Measurements from ENCODE around the gene TEX261.

The TEX261 gene

GRCh38 chr2:70967189-70967588 is 27.5 kb downstream of the TEX261 start:
- H3K9me3 ChIP-seq (ENCODE audit: control insufficient read depth in 1 of 2, low read length in 2 of 2): no peaks in the 10 kb centered on the region
- peaks cover 5 to 11% of the 10 kb centered on the region in 2 donors for H3K27me3 ChIP-seq (ENCODE audit: control insufficient read depth in 1 of 2, insufficient read depth in 2 of 2, low read length in 2 of 2)

GRCh38 chr2:70966681-70967080 is 28.0 kb downstream of the TEX261 start:
- Histone ChIP-seq H3K9me3 (ENCODE audit: control insufficient read depth in 1 of 2, low read length in 2 of 2) (no peaks in the 10 kb centered on the region), H3K4me3 (ENCODE audit: low read depth in 1 of 2, low read length in 2 of 2) (no peak overlapping the region), H3K36me3 (ENCODE audit: control insufficient read depth in 1 of 2, insufficient read depth in 2 of 2, low read length in 2 of 2) (no peaks in the 10 kb centered on the region), H3K9ac (ENCODE audit: low read depth in 1 of 2, low read length in 2 of 2) (no peak overlapping the region), H3K27me3 (ENCODE audit: control insufficient read depth in 1 of 2, insufficient read depth in 2 of 2, low read length in 2 of 2) (peaks cover 7 to 11% of the 10 kb centered on the region in 2 donors), H3K27ac (ENCODE audit: low read depth, low read length) (no peak overlapping the region), H3K4me1 (ENCODE audit: control insufficient read depth in 1 of 2, insufficient read depth in 2 of 2, low read length in 2 of 2) (no peaks in the 10 kb centered on the region)

More at GRCh38 chr2:70967189-70967588, 27.5 kb downstream of the TEX261 start:
- Histone ChIP-seq H3K4me3 (ENCODE audit: low read depth in 1 of 2, low read length in 2 of 2) (no peak overlapping the region), H3K27ac (ENCODE audit: low read depth, low read length) (no peak overlapping the region), H3K36me3 (ENCODE audit: control insufficient read depth in 1 of 2, insufficient read depth in 2 of 2, low read length in 2 of 2) (no peaks in the 10 kb centered on the region), H3K9ac (ENCODE audit: low read depth in 1 of 2, low read length in 2 of 2) (no peak overlapping the region), H3K4me1 (ENCODE audit: control insufficient read depth in 1 of 2, insufficient read depth in 2 of 2, low read length in 2 of 2) (no peaks in the 10 kb centered on the region)

GRCh38 chr2:70965506-70965905 is 29.2 kb downstream of the TEX261 start:
- H3K36me3 ChIP-seq (ENCODE audit: control insufficient read depth in 1 of 2, insufficient read depth in 2 of 2, low read length in 2 of 2): no peaks in the 10 kb centered on the region
- H3K4me3 ChIP-seq (ENCODE audit: low read depth in 1 of 2, low read length in 2 of 2): no peak overlapping the region
- no peaks in the 10 kb centered on the region for H3K4me1 ChIP-seq (ENCODE audit: control insufficient read depth in 1 of 2, insufficient read depth in 2 of 2, low read length in 2 of 2)
- H3K9me3 ChIP-seq (ENCODE audit: control insufficient read depth in 1 of 2, low read length in 2 of 2): no peaks in the 10 kb centered on the region
- peak overlapping the region in 1 of 2 donors; percentile 16 for H3K9ac ChIP-seq (ENCODE audit: low read depth in 1 of 2, low read length in 2 of 2)
- H3K27ac ChIP-seq (ENCODE audit: low read depth, low read length): no peak overlapping the region
- peaks cover 7 to 11% of the 10 kb centered on the region in 2 donors for H3K27me3 ChIP-seq (ENCODE audit: control insufficient read depth in 1 of 2, insufficient read depth in 2 of 2, low read length in 2 of 2)

GRCh38 chr2:70964596-70965386 is 29.9 kb downstream of the TEX261 start:
- Histone ChIP-seq H3K4me3 (ENCODE audit: low read depth in 1 of 2, low read length in 2 of 2) (peak overlapping the region; percentile 48), H3K36me3 (ENCODE audit: control insufficient read depth in 1 of 2, insufficient read depth in 2 of 2, low read length in 2 of 2) (no peaks in the 10 kb centered on the region), H3K9ac (ENCODE audit: low read depth in 1 of 2, low read length in 2 of 2) (peak overlapping the region in 1 of 2 donors; percentile 16), H3K4me1 (ENCODE audit: control insufficient read depth in 1 of 2, insufficient read depth in 2 of 2, low read length in 2 of 2) (no peaks in the 10 kb centered on the region), H3K27ac (ENCODE audit: low read depth, low read length) (no peak overlapping the region), H3K9me3 (ENCODE audit: control insufficient read depth in 1 of 2, low read length in 2 of 2) (no peaks in the 10 kb centered on the region), H3K27me3 (ENCODE audit: control insufficient read depth in 1 of 2, insufficient read depth in 2 of 2, low read length in 2 of 2) (peaks cover 7 to 11% of the 10 kb centered on the region in 2 donors)

- Histone ChIP-seq H3K4me1 (ENCODE audit: control insufficient read depth in 1 of 2, insufficient read depth in 2 of 2, low read length in 2 of 2) (no peaks in the 10 kb centered on the region), H3K27me3 (ENCODE audit: control insufficient read depth in 1 of 2, insufficient read depth in 2 of 2, low read length in 2 of 2) (peaks cover 7 to 11% of the 10 kb centered on the region in 2 donors), H3K4me3 (ENCODE audit: low read depth in 1 of 2, low read length in 2 of 2) (no peak overlapping the region), H3K36me3 (ENCODE audit: control insufficient read depth in 1 of 2, insufficient read depth in 2 of 2, low read length in 2 of 2) (no peaks in the 10 kb centered on the region), H3K9me3 (ENCODE audit: control insufficient read depth in 1 of 2, low read length in 2 of 2) (no peaks in the 10 kb centered on the region), H3K9ac (ENCODE audit: low read depth in 1 of 2, low read length in 2 of 2) (no peak overlapping the region), H3K27ac (ENCODE audit: low read depth, low read length) (no peak overlapping the region)
Observed at GRCh38 chr2:70964133-70964532, 30.5 kb downstream of the TEX261 start.

GRCh38 chr2:70962885-70963878 is 31.5 kb downstream of the TEX261 start:
- H3K27ac ChIP-seq (ENCODE audit: low read depth, low read length): no peak overlapping the region
- peaks cover 0 to 3% of the 10 kb centered on the region in 2 donors for H3K4me1 ChIP-seq (ENCODE audit: control insufficient read depth in 1 of 2, insufficient read depth in 2 of 2, low read length in 2 of 2)
- H3K9ac ChIP-seq (ENCODE audit: low read depth in 1 of 2, low read length in 2 of 2): no peak overlapping the region
- H3K36me3 ChIP-seq (ENCODE audit: control insufficient read depth in 1 of 2, insufficient read depth in 2 of 2, low read length in 2 of 2): no peaks in the 10 kb centered on the region
- H3K4me3 ChIP-seq (ENCODE audit: low read depth in 1 of 2, low read length in 2 of 2): no peak overlapping the region
- no peaks in the 10 kb centered on the region for H3K9me3 ChIP-seq (ENCODE audit: control insufficient read depth in 1 of 2, low read length in 2 of 2)
- peaks cover 7 to 11% of the 10 kb centered on the region in 2 donors for H3K27me3 ChIP-seq (ENCODE audit: control insufficient read depth in 1 of 2, insufficient read depth in 2 of 2, low read length in 2 of 2)

GRCh38 chr2:70962211-70962884 is 32.3 kb downstream of the TEX261 start:
- H3K4me3 ChIP-seq (ENCODE audit: low read depth in 1 of 2, low read length in 2 of 2): no peak overlapping the region
- H3K27me3 ChIP-seq (ENCODE audit: control insufficient read depth in 1 of 2, insufficient read depth in 2 of 2, low read length in 2 of 2): peaks cover 7 to 11% of the 10 kb centered on the region in 2 donors
- peaks cover 2 to 10% of the 10 kb centered on the region in 2 donors for H3K4me1 ChIP-seq (ENCODE audit: control insufficient read depth in 1 of 2, insufficient read depth in 2 of 2, low read length in 2 of 2)
- no peak overlapping the region for H3K27ac ChIP-seq (ENCODE audit: low read depth, low read length)
- no peak overlapping the region for H3K9ac ChIP-seq (ENCODE audit: low read depth in 1 of 2, low read length in 2 of 2)
- no peaks in the 10 kb centered on the region for H3K9me3 ChIP-seq (ENCODE audit: control insufficient read depth in 1 of 2, low read length in 2 of 2)
- H3K36me3 ChIP-seq (ENCODE audit: control insufficient read depth in 1 of 2, insufficient read depth in 2 of 2, low read length in 2 of 2): no peaks in the 10 kb centered on the region

- H3K4me1 ChIP-seq (ENCODE audit: control insufficient read depth in 1 of 2, insufficient read depth in 2 of 2, low read length in 2 of 2): peaks cover 4 to 10% of the 10 kb centered on the region in 2 donors
- H3K27me3 ChIP-seq (ENCODE audit: control insufficient read depth in 1 of 2, insufficient read depth in 2 of 2, low read length in 2 of 2): peaks cover 7 to 11% of the 10 kb centered on the region in 2 donors
- H3K9me3 ChIP-seq (ENCODE audit: control insufficient read depth in 1 of 2, low read length in 2 of 2): no peaks in the 10 kb centered on the region
- no peaks in the 10 kb centered on the region for H3K36me3 ChIP-seq (ENCODE audit: control insufficient read depth in 1 of 2, insufficient read depth in 2 of 2, low read length in 2 of 2)
- no peak overlapping the region for H3K27ac ChIP-seq (ENCODE audit: low read depth, low read length)
- H3K9ac ChIP-seq (ENCODE audit: low read depth in 1 of 2, low read length in 2 of 2): no peak overlapping the region
- no peak overlapping the region for H3K4me3 ChIP-seq (ENCODE audit: low read depth in 1 of 2, low read length in 2 of 2)
Observed at GRCh38 chr2:70961648-70961994, 33.1 kb downstream of the TEX261 start.

GRCh38 chr2:70960833-70961647 is 33.6 kb downstream of the TEX261 start:
- peaks cover 7 to 11% of the 10 kb centered on the region in 2 donors for H3K27me3 ChIP-seq (ENCODE audit: control insufficient read depth in 1 of 2, insufficient read depth in 2 of 2, low read length in 2 of 2)
- H3K9me3 ChIP-seq (ENCODE audit: control insufficient read depth in 1 of 2, low read length in 2 of 2): no peaks in the 10 kb centered on the region
- H3K27ac ChIP-seq (ENCODE audit: low read depth, low read length): no peak overlapping the region
- H3K4me3 ChIP-seq (ENCODE audit: low read depth in 1 of 2, low read length in 2 of 2): no peak overlapping the region
- H3K36me3 ChIP-seq (ENCODE audit: control insufficient read depth in 1 of 2, insufficient read depth in 2 of 2, low read length in 2 of 2): no peaks in the 10 kb centered on the region
- peaks cover 4 to 10% of the 10 kb centered on the region in 2 donors for H3K4me1 ChIP-seq (ENCODE audit: control insufficient read depth in 1 of 2, insufficient read depth in 2 of 2, low read length in 2 of 2)
- no peak overlapping the region for H3K9ac ChIP-seq (ENCODE audit: low read depth in 1 of 2, low read length in 2 of 2)

All from duodenal mucosa (tissue), 2 donors.